Prostate gland (tissue), 2 donors: ENCODE data around the gene SMARCA2. TPM values are rescaled to one million over a fixed set of nuclear protein-coding genes. Genes with fewer than 3 reads are reported as not detected.

ENCODE experiments used
- DNase-seq: peaks from one replicate; pipeline ENCODE4 v3.0.0-alpha.2; 2019; ENCODE audit warnings: low spot score
- H3K27ac ChIP-seq, 2 donors: fragments of 200-600 bp; sonication (generic); 2 replicates each; pipeline ENCODE4 v1.5.1; 2017 to 2019
- H3K27me3 ChIP-seq: fragments of 200-600 bp; sonication (generic); replicated peaks from 2 replicates; pipeline ENCODE4 v1.5.1; 2019; ENCODE audit not compliant: insufficient read depth
- H3K36me3 ChIP-seq, 2 donors: fragments of 200-600 bp; sonication (generic); 1 replicate in 1 of 2; 2 replicates in 1 of 2; pipeline versions ENCODE4 v1.5.1 to v1.8.1; 2017 to 2019
- H3K4me1 ChIP-seq: fragments of 200-600 bp; sonication (generic); replicated peaks from 2 replicates; pipeline ENCODE4 v1.5.1; 2019
- H3K4me3 ChIP-seq, 2 donors: fragments of 200-600 bp; sonication (generic); 2 replicates each; pipeline ENCODE4 v1.5.1; 2017 to 2019
- H3K9me3 ChIP-seq: fragments of 200-600 bp; sonication (generic); 2 replicates; pipeline ENCODE4 v1.5.1; 2017
- CTCF ChIP-seq, 4 experiments: fragments of 200-600 bp in 2 of 4; fragments of 450-650 bp in 2 of 4; sonication (generic) in 2 of 4; IDR thresholded peaks; 1 replicate in 3 of 4; 2 replicates in 1 of 4; pipeline ENCODE4 v1.5.1; 2016 to 2019; ENCODE audit warnings: antibody characterized with exemption in 4 of 4, mild to moderate bottlenecking in 2 of 4, moderate library complexity in 2 of 4
- POLR2A ChIP-seq: fragments of 450-650 bp; IDR thresholded peaks from one replicate; pipeline ENCODE4 v1.6.1; 2016; ENCODE audit warnings: antibody characterized with exemption, mild to moderate bottlenecking
- POLR2AphosphoS5 ChIP-seq: sonication (generic); formaldehyde crosslinking; IDR thresholded peaks from one replicate; pipeline ENCODE4 v1.6.1; 2017; ENCODE audit warnings: antibody characterized with exemption
- WGBS: methylation state at CpG from one replicate; pipeline ENCODE4 v1.1.5; 2018; 5-methylcytosine and 5-hydroxymethylcytosine counted together
- intact Hi-C: fragments of 100-400 bp; cut with DNase I; formaldehyde crosslinking; loops from one replicate; pipeline ENCODE4 v1.14.2; 2022
- total RNA-seq, 2 donors: library from RNA; depleted of rRNA; stranded (reverse); fragments of >200 nt; gene quantifications; one replicate each; pipeline ENCODE4 v1.1.0, GENCODE V29; 2016

The SMARCA2 gene
- total RNA-seq, 2 donors from 2014 or later = 125 to 175 TPM

DNA sequence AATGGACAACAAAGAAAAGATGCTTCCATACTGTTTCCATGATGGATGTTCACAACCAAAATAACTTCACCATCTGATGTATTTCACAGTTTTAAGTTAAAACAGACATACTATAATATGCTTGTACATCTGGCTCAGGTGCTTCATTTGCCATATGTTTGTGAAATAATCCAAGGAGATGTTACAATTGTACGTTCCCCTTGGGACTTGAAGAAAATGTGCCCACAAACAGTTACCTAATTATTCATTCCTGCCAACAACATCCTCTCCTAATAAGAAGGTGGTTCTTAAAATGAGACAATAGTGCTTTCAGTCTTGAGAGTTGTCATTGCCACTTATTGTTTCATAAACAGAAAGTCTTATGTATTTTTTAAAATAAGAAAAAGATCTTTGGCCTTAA lies 33.1 kb upstream of the SMARCA2 start:
- H3K36me3 ChIP-seq = no peaks in the 10 kb centered on the region
- TF ChIP-seq POLR2AphosphoS5 (no peak), CTCF (IDR thresholded peaks at IDR 0.05) (no peak), POLR2A (no peak)
- intact Hi-C loops = no loop called here
- H3K4me3 ChIP-seq = no peak overlapping the region
- WGBS = 74% methylated on average over 1 of the region's 1 CpG
- H3K27me3 ChIP-seq = no peaks in the 10 kb centered on the region
- H3K4me1 ChIP-seq = no peaks in the 10 kb centered on the region
- no peak for DNase-seq
- no peak overlapping the region for H3K27ac ChIP-seq
- no peaks in the 10 kb centered on the region for H3K9me3 ChIP-seq

DNA sequence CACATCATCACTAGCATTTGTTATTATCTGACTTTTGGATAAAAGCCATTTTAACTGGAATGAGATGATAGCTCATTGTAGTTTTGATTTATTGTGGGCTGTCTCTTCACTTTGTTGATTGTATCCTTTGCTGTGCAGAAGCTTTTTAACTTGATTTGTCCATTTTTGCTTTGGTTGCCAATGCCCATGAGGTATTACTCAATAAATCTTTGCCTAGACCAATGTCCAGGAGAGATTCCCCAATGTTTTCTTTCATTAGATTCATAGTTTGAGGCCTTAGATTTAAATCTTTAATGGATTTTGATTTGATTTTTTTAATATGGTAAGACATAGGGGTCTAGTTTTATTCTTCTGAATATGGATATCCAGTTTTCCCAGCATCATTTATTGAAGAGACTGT lies 28.8 kb upstream of the SMARCA2 start:
- Histone ChIP-seq H3K36me3 (no peaks in the 10 kb centered on the region), H3K4me3 (no peak overlapping the region), H3K27ac (no peak overlapping the region), H3K4me1 (no peaks in the 10 kb centered on the region), H3K27me3 (no peaks in the 10 kb centered on the region), H3K9me3 (no peaks in the 10 kb centered on the region)
- no peak for DNase-seq
- no peak for TF ChIP-seq POLR2A
- TF ChIP-seq CTCF (IDR thresholded peaks at IDR 0.05) = no peak
- no peak for TF ChIP-seq POLR2AphosphoS5
- intact Hi-C loops = no loop called here

DNA sequence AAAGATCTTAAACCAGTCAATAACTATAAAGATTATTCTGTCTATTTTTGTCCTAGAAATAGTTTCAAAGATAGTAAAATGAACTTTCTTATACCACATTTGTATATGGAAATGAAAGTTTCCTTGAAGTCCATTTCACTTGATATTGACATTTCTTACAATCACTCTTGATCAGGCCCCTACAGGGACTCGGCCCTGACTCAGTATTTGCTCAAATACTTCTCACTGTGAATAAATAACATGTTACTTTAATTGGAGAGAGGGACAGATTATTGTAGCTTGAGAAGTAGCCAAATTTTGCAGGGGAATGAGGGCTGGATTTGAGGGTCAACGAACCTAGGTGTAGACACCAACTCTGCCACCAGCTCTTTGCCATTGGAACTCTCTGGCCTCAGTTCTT lies 25.6 kb upstream of the SMARCA2 start:
- H3K27ac ChIP-seq = no peak overlapping the region
- DNase-seq = no peak
- WGBS = 81% methylated on average over 2 of the region's 2 CpGs
- no peaks in the 10 kb centered on the region for H3K27me3 ChIP-seq
- H3K9me3 ChIP-seq = no peaks in the 10 kb centered on the region
- TF ChIP-seq POLR2AphosphoS5 (no peak), POLR2A (no peak), CTCF (IDR thresholded peaks at IDR 0.05) (no peak)
- intact Hi-C loops = no loop called here
- H3K36me3 ChIP-seq = no peaks in the 10 kb centered on the region
- no peaks in the 10 kb centered on the region for H3K4me1 ChIP-seq
- H3K4me3 ChIP-seq = no peak overlapping the region

DNA sequence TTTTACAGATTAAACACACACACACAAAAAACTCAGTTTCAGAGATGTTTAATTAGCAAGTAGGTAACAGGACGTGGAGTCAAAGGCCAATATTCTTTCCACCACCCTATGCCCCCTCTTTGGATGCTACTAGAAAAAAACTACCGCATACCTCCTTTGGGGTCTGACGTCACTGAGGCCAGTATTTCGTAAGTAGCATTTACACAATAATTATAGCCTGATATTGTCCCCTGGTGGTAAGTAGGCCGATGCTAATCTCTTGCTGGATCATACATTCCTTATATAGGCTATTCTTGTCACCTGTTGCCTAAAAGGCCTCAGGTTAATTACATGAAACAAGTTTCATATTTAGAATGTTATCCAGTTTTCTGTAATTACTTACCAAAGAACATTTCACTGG lies 21.0 kb upstream of the SMARCA2 start:
- Histone ChIP-seq H3K27me3 (no peaks in the 10 kb centered on the region), H3K27ac (no peak overlapping the region), H3K4me1 (no peaks in the 10 kb centered on the region), H3K9me3 (no peaks in the 10 kb centered on the region), H3K4me3 (no peak overlapping the region), H3K36me3 (no peaks in the 10 kb centered on the region)
- DNase-seq = no peak
- intact Hi-C loops = no loop called here
- TF ChIP-seq CTCF (IDR thresholded peaks at IDR 0.05) = no peak
- no peak for TF ChIP-seq POLR2AphosphoS5
- TF ChIP-seq POLR2A = no peak
- 73% methylated on average over 5 of the region's 5 CpGs for WGBS

DNA sequence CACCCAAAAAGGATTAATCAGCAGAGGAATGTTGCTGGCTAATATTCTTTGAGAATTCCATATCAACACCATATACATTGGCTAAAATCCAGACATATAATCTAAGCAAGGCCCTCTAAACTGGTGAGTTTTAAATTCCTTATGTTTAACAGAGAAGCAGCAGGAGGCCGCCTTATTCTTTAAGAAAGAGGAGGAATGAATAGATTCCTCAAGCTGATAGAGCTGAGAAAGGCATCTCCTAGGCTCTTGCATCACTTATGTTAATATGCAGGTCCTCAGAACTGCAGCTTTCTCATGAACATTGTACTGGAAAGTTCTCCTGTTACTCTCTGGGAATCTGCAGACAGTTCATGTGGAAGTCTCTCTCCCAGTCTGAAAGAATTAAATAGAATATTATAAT lies 20.1 kb upstream of the SMARCA2 start:
- no peak overlapping the region for H3K4me3 ChIP-seq

More for the DNA sequence above, 20.1 kb upstream of the SMARCA2 start:
- H3K9me3 ChIP-seq = no peaks in the 10 kb centered on the region
- no peak overlapping the region for H3K27ac ChIP-seq
- no peaks in the 10 kb centered on the region for H3K36me3 ChIP-seq
- TF ChIP-seq POLR2A (no peak), CTCF (IDR thresholded peaks at IDR 0.05) (no peak), POLR2AphosphoS5 (no peak)
- no peaks in the 10 kb centered on the region for H3K27me3 ChIP-seq
- no peak for DNase-seq
- WGBS = 65% methylated on average over 1 of the region's 1 CpG
- intact Hi-C loops = no loop called here
- H3K4me1 ChIP-seq = no peaks in the 10 kb centered on the region
